Neural cell (in vitro differentiated cells): Measurements from ENCODE around the gene MERTK.

Source experiments
- EP300 ChIP-seq: fragments of 450-650 bp; conservative IDR thresholded peaks from 2 replicates; pipeline ENCODE4 v1.6.1; 2014; ENCODE audit warnings: antibody characterized with exemption, mild to moderate bottlenecking, moderate library complexity; ENCODE audit not compliant: poor library complexity, severe bottlenecking
- EZH2 ChIP-seq: fragments of 200-600, 300-800 bp; shearing (Covaris generic), sonication (generic); IDR thresholded peaks from 2 replicates; pipeline ENCODE4 v1.6.1; 2014; ENCODE audit warnings: antibody characterized with exemption, low read length, borderline replicate concordance, mild to moderate bottlenecking; ENCODE audit not compliant: insufficient read depth, poor library complexity, severe bottlenecking
- POLR2AphosphoS5 ChIP-seq: IDR thresholded peaks from 2 replicates; pipeline ENCODE4 v1.6.1; 2012
- RAD21 ChIP-seq: fragments of 450-650 bp; conservative IDR thresholded peaks from 2 replicates; pipeline ENCODE4 v1.6.1; 2014; ENCODE audit warnings: antibody characterized with exemption, mild to moderate bottlenecking, moderate library complexity
- TF ChIP-seq, protein P1 (sequence below): fragments of 450-650 bp; IDR thresholded peaks from 2 replicates; pipeline ENCODE4 v1.5.1; 2014; ENCODE audit warnings: antibody characterized with exemption, mild to moderate bottlenecking, moderate library complexity; ENCODE audit not compliant: poor library complexity, severe bottlenecking
- TF ChIP-seq, protein P2 (sequence below): IDR thresholded peaks from 2 replicates; pipeline ENCODE4 v1.6.1; 2012; ENCODE audit warnings: borderline replicate concordance

DNA sequence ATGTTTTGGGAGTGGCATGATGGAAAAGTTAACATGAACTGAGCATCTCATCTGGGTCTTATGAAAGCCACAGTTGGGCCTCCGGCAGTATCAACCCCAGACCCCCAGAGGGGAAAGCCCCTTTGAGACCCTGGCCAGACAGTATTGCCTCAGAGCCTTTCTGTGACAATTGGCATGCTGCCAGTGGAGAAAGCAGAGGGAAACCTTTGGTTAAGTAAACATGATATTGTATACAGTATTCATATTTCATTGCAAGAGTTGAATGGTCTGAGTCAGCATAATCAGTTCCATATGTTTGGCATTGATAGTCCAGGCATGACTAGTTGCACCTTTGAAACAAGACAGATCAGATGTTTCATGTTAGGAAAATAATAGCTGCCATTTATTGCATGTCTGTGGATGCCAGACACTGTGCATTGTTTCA lies 20.0 kb downstream of the MERTK start:
- TF ChIP-seq, protein P1, sequence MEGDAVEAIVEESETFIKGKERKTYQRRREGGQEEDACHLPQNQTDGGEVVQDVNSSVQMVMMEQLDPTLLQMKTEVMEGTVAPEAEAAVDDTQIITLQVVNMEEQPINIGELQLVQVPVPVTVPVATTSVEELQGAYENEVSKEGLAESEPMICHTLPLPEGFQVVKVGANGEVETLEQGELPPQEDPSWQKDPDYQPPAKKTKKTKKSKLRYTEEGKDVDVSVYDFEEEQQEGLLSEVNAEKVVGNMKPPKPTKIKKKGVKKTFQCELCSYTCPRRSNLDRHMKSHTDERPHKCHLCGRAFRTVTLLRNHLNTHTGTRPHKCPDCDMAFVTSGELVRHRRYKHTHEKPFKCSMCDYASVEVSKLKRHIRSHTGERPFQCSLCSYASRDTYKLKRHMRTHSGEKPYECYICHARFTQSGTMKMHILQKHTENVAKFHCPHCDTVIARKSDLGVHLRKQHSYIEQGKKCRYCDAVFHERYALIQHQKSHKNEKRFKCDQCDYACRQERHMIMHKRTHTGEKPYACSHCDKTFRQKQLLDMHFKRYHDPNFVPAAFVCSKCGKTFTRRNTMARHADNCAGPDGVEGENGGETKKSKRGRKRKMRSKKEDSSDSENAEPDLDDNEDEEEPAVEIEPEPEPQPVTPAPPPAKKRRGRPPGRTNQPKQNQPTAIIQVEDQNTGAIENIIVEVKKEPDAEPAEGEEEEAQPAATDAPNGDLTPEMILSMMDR = no peak
- TF ChIP-seq EZH2 = no peak
- TF ChIP-seq, protein P2, sequence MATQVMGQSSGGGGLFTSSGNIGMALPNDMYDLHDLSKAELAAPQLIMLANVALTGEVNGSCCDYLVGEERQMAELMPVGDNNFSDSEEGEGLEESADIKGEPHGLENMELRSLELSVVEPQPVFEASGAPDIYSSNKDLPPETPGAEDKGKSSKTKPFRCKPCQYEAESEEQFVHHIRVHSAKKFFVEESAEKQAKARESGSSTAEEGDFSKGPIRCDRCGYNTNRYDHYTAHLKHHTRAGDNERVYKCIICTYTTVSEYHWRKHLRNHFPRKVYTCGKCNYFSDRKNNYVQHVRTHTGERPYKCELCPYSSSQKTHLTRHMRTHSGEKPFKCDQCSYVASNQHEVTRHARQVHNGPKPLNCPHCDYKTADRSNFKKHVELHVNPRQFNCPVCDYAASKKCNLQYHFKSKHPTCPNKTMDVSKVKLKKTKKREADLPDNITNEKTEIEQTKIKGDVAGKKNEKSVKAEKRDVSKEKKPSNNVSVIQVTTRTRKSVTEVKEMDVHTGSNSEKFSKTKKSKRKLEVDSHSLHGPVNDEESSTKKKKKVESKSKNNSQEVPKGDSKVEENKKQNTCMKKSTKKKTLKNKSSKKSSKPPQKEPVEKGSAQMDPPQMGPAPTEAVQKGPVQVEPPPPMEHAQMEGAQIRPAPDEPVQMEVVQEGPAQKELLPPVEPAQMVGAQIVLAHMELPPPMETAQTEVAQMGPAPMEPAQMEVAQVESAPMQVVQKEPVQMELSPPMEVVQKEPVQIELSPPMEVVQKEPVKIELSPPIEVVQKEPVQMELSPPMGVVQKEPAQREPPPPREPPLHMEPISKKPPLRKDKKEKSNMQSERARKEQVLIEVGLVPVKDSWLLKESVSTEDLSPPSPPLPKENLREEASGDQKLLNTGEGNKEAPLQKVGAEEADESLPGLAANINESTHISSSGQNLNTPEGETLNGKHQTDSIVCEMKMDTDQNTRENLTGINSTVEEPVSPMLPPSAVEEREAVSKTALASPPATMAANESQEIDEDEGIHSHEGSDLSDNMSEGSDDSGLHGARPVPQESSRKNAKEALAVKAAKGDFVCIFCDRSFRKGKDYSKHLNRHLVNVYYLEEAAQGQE = no peak
- no peak for TF ChIP-seq POLR2AphosphoS5
- TF ChIP-seq EP300 = no peak
- TF ChIP-seq RAD21 = no peak
